Smooth muscle cell (in vitro differentiated cells): ENCODE measurements around the gene POLR1C. TPM values are rescaled to one million over a fixed set of nuclear protein-coding genes. Genes with fewer than 3 reads are reported as not detected.
"Not testable (repeated sequence)": the region's sequence is repeated elsewhere in the genome, so short reads cannot be mapped to it uniquely, and the experiment has no call there.

Experiments
- DNase-seq: peaks from one replicate; lab custom pipeline; 2025; ENCODE audit not compliant: unreplicated experiment; lab: John Stamatoyannopoulos, UW
- H2AFZ ChIP-seq: fragments of 200-600 bp; sonication (generic); 2 replicates; pipeline ENCODE4 v1.6.0; 2016; ENCODE audit warnings: antibody characterized with exemption, low read depth, mild to moderate bottlenecking
- H3F3A ChIP-seq: fragments of 200-600 bp; sonication (generic); 2 replicates; pipeline ENCODE4 v1.6.0; 2017; ENCODE audit warnings: antibody characterized with exemption, low read depth
- H3K27ac ChIP-seq: fragments of 200-600 bp; sonication (generic); 2 replicates; pipeline ENCODE4 v1.5.1; 2016; ENCODE audit warnings: low read depth, mild to moderate bottlenecking
- H3K27me3 ChIP-seq: fragments of 200-600 bp; sonication (generic); 2 replicates; pipeline ENCODE4 v1.6.1; 2016; ENCODE audit warnings: low read depth, mild to moderate bottlenecking
- H3K36me3 ChIP-seq: fragments of 200-600 bp; sonication (generic); 2 replicates; pipeline ENCODE4 v1.5.1; 2016; ENCODE audit warnings: low read depth
- H3K4me1 ChIP-seq: fragments of 200-600 bp; sonication (generic); 2 replicates; pipeline ENCODE4 v1.5.1; 2016; ENCODE audit warnings: low read depth
- H3K4me2 ChIP-seq: fragments of 200-600 bp; sonication (generic); 2 replicates; pipeline ENCODE4 v1.6.0; 2016; ENCODE audit warnings: mild to moderate bottlenecking
- H3K4me3 ChIP-seq: fragments of 200-600 bp; sonication (generic); 2 replicates; pipeline ENCODE4 v1.5.1; 2016; ENCODE audit warnings: mild to moderate bottlenecking
- H3K79me2 ChIP-seq: fragments of 200-600 bp; sonication (generic); 2 replicates; pipeline ENCODE4 v1.6.0; 2016; ENCODE audit warnings: low read depth, mild to moderate bottlenecking
- H3K9ac ChIP-seq: fragments of 200-600 bp; sonication (generic); 2 replicates; pipeline ENCODE4 v1.6.0; 2016; ENCODE audit warnings: low read depth
- H3K9me3 ChIP-seq: fragments of 200-600 bp; sonication (generic); replicated peaks from 2 replicates; pipeline ENCODE4 v1.5.1; 2016; ENCODE audit warnings: low read depth
- H4K20me1 ChIP-seq: fragments of 200-600 bp; sonication (generic); 2 replicates; pipeline ENCODE4 v1.6.0; 2016; ENCODE audit warnings: low read depth
- CTCF ChIP-seq: fragments of 200-600 bp; sonication (generic); IDR thresholded peaks from 2 replicates; pipeline ENCODE4 v1.5.1; 2017; ENCODE audit warnings: borderline replicate concordance, mild to moderate bottlenecking, antibody characterized with exemption; ENCODE audit not compliant: insufficient read depth, poor library complexity, severe bottlenecking
- WGBS: methylation state at CpG from one replicate; pipeline ENCODE4 v1.1.7; 2016; ENCODE audit warnings: low lambda C conversion rate; 5-methylcytosine and 5-hydroxymethylcytosine counted together
- polyA plus RNA-seq: library from polyadenylated mRNA; unstranded; fragments of >200 nt; fragmentation: Nextera tagmentation; extraction: Ambion mirVana; gene quantifications from 2 replicates; pipeline ENCODE4 v1.2.1, GENCODE V29; 2016
- total RNA-seq: library from RNA; depleted of rRNA; stranded (reverse); fragments of >200 nt; gene quantifications from 2 replicates; pipeline ENCODE4 v1.2.3, GENCODE V29; 2014

Gene POLR1C, protein sequence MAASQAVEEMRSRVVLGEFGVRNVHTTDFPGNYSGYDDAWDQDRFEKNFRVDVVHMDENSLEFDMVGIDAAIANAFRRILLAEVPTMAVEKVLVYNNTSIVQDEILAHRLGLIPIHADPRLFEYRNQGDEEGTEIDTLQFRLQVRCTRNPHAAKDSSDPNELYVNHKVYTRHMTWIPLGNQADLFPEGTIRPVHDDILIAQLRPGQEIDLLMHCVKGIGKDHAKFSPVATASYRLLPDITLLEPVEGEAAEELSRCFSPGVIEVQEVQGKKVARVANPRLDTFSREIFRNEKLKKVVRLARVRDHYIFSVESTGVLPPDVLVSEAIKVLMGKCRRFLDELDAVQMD
- total RNA-seq (27.0 and 33.4 TPM in 2 replicates), polyA plus RNA-seq (21.0 and 39.8 TPM in 2 replicates)

DNA sequence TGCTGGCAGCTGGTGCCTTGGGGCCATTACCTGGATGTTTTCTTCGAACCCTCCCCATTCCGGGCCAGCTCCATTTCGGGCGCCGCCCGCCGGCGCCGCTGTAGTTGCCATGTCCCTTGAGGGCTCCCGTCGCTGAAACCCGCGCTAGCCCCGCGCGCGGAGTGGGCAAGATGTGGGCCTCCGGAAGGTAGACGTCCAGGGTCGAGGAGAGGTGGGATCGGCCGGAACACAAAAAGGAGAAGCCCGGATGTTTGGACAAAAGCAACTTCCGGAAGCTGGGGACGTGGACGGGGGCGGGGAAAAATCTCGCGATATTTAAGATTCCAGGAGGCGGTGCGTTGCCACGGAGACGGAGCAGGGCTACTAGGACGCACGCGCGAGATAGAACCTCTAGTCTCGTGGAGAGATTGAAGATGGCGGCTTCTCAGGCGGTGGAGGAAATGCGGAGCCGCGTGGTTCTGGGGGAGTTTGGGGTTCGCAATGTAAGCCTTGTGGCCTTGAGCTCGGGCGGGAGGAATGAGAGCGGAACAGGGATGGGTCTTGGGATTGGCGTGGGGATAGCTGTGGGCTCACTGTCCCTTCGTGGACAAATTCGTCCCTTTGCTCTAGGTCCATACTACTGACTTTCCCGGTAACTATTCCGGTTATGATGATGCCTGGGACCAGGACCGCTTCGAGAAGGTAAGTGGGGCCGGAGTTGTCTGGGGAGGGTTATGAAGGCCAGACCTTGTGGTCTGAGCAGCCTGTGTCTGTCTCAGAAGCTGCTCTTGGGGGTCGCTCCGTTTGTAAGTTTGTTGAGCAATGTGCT, at the start of gene POLR1C, which contains the start of gene YIPF3:
Gene POLR1C (plus strand): TSS at position 393 of the 808 bp plus-strand sequence. CDS start 21 bp downstream, at position 414.
Gene YIPF3 (minus strand): TSS at position 230 of the 808 bp plus-strand sequence. CDS start 119 bp downstream, at position 111.
- H3K4me3 ChIP-seq, result peak within 1 kb of the TSS; percentile 79
- peak; percentile 86 for DNase-seq
- peak within 1 kb of the TSS; percentile 97 for H3K4me2 ChIP-seq
- peaks cover 9% of the 10 kb centered on the region for H3K36me3 ChIP-seq
- no peak for TF ChIP-seq CTCF
- H3K9ac ChIP-seq, result peak within 1 kb of the TSS; percentile 96
- no peaks in the 10 kb centered on the region for H3K27me3 ChIP-seq
- peaks cover 19% of the 10 kb centered on the region for H3K4me1 ChIP-seq
- peak within 1 kb of the TSS; percentile 87 for H3K27ac ChIP-seq
- peaks cover 43% of the 10 kb centered on the region for H3K79me2 ChIP-seq
- peaks cover 28% of the 10 kb centered on the region for H3F3A ChIP-seq
- WGBS, result under 1% methylated on average over 57 of the region's 57 CpGs
- peak within 1 kb of the TSS; percentile 84 for H2AFZ ChIP-seq
- H4K20me1 ChIP-seq, result peaks cover 26% of the 10 kb centered on the region
- no peaks in the 10 kb centered on the region for H3K9me3 ChIP-seq

- DNase-seq, H3K4me3 ChIP-seq, H3K9me3 ChIP-seq, H3K79me2 ChIP-seq, H3K9ac ChIP-seq, H3K36me3 ChIP-seq, H4K20me1 ChIP-seq, H3K27ac ChIP-seq, H3F3A ChIP-seq, H2AFZ ChIP-seq, H3K4me1 ChIP-seq, H3K27me3 ChIP-seq, H3K4me2 ChIP-seq: not testable (repeated sequence)
- 82% methylated on average over 5 of the region's 5 CpGs for WGBS
Measured at GRCh38 chr6:43467265-43467664, 49.6 kb upstream of the POLR1C start.

- no peak overlapping the region for H3K9ac ChIP-seq
- H3K9me3 ChIP-seq, result no peaks in the 10 kb centered on the region
- no peak overlapping the region for H3K4me3 ChIP-seq
- no peaks in the 10 kb centered on the region for H4K20me1 ChIP-seq
- no peaks in the 10 kb centered on the region for H3F3A ChIP-seq
- WGBS, result 69% methylated on average over 4 of the region's 4 CpGs
- no peaks in the 10 kb centered on the region for H3K4me1 ChIP-seq
- no peak for DNase-seq
- H3K27ac ChIP-seq, result no peak overlapping the region
- H3K79me2 ChIP-seq, result no peaks in the 10 kb centered on the region
- no peaks in the 10 kb centered on the region for H3K36me3 ChIP-seq
- H3K27me3 ChIP-seq, result no peaks in the 10 kb centered on the region
- no peak overlapping the region for H3K4me2 ChIP-seq
- no peak overlapping the region for H2AFZ ChIP-seq
- TF ChIP-seq CTCF, result no peak
Measured at GRCh38 chr6:43467752-43468151, 49.1 kb upstream of the POLR1C start.

- 91% methylated on average over 4 of the region's 4 CpGs for WGBS
- Histone ChIP-seq H3K36me3 (no peaks in the 10 kb centered on the region), H3K9ac (no peak overlapping the region), H3K27ac (no peak overlapping the region), H3K4me2 (no peak overlapping the region), H3F3A (no peaks in the 10 kb centered on the region), H4K20me1 (no peaks in the 10 kb centered on the region), H3K79me2 (no peaks in the 10 kb centered on the region), H2AFZ (no peak overlapping the region), H3K4me1 (no peaks in the 10 kb centered on the region), H3K9me3 (no peaks in the 10 kb centered on the region), H3K27me3 (no peaks in the 10 kb centered on the region), H3K4me3 (no peak overlapping the region)
- no peak for TF ChIP-seq CTCF
- DNase-seq, result no peak
Measured at GRCh38 chr6:43468240-43468639, 48.6 kb upstream of the POLR1C start.
